Stromal cell of bone marrow (primary cell): ENCODE results near the gene LIPG.
"Not testable (repeated sequence)": the region's sequence is repeated elsewhere in the genome, so short reads cannot be mapped to it uniquely, and the experiment has no call there.

Experiments
- DNase-seq: peaks from one replicate; pipeline ENCODE4 v3.0.0-alpha.2; 2012; ENCODE audit warnings: low read depth

The LIPG gene

DNA sequence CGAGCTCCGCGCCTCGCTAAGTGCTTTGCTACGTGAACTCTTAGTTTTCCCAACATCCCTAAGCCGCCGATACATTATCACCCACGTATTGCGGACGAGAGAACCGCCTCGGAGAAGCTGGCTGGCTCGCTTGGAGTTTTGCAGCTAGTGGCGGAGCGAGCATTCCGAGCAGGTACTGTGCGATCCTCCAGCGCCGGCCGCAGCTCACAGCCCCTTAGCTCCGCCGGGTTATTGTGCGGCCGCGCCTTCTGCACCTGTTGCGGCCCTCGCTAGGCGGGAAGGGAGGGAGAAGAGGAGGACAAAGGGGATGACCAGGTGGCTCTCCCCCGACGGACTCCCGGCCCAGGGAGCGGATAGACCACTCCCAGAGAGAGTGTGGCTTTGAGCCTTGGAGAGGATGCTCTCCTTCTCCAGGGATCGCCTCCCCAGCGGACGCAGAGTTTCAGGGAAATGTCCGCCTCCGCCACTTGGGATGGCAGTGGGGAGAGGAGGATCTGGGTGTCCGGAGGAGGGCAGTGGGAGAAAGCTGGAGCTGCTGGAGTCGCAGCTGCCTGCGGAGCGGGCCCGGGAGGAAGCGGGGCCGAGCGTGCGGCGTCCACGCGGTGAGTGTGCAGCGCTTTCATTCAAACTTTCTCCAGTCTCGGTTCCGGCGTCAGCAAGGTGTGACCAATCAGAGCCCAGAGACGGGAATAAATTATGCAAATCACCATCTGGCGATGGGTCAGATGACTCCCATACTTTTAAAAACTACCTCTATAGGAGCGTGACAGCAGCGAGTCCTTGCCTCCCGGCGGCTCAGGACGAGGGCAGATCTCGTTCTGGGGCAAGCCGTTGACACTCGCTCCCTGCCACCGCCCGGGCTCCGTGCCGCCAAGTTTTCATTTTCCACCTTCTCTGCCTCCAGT lies at the start of gene LIPG:
LIPG (plus strand) TSS at position 769 of the 905 bp plus-strand sequence. CDS start 252 bp downstream, outside the sequence.
- peak; percentile 22 for DNase-seq

DNA sequence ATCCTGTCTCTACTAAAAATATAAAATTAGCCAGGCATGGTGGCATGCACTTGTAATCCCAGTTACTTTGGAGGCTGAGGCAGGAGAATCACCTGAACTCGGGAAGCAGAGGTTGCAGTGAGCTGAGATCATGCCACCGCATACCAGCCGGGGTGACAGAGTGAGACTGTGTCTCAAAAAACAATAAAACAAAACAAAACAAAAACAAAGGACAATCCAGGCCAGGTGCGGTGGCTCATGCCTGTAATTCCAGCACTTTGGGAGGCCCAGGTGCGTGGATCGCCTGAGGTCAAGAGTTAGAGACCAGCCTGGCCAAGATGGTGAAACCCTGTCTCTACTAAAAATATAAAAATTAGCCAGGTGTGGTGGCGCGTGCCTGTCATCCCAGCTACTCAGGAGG lies 49.0 kb upstream of the LIPG start:
- DNase-seq: not testable (repeated sequence)

DNA sequence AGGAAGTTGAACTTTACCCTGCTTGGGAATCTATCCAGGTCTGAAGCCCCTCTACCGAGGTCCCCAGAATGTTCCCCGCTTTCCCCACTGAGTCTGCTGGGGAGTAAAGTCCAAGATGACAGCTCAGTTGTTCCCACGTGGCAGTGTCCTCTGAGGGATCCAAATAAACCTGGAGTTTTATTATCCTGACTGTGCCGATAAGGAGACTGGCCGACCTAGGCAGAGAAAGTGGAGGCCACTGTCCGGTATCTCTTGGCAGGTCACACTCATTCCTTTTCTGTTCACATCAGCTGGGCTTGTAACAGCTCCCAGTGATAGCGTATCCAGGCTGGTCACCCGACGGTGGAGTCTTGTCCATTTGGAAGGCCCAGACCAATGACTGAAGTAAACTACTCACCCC lies 47.3 kb upstream of the LIPG start:
- DNase-seq: no peak

DNA sequence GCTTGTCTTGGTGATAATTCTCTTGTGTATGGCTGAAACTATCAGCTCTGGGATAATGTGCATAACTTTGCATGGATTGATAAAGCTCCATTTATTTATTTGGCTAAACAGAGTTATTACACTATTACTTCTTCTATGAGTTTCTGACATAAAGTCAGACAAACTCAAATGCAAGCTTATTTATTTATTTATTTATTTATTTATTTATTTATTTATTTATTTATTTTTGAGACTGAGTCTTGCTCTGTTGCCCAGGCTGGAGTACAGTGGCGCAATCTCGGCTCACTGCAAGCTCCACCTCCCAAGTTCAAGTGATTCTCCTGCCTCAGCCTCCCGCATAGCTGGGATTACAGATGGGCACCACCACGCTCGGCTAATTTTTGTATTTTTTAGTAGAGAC lies 46.9 kb upstream of the LIPG start:
- DNase-seq: not testable (repeated sequence)

DNA sequence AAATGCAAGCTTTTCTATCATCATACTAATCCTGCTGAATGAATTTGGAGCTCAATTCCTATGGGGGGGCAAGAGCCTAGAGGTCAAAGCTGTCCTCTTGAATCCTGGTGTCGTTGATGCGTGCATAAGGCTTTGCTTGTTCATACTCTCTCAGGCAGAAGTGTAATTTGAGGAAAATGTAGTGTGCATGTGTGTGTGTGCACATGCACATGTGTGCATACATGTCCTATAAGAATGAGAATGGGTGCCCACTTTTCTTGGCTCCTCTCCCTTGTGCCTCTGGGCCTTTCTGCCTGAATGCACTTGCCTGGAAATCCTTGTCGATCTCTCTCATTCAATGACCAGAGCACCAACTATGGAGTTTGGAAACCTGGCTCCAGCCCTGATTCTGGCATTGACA lies 46.3 kb upstream of the LIPG start:
- no peak for DNase-seq

DNA sequence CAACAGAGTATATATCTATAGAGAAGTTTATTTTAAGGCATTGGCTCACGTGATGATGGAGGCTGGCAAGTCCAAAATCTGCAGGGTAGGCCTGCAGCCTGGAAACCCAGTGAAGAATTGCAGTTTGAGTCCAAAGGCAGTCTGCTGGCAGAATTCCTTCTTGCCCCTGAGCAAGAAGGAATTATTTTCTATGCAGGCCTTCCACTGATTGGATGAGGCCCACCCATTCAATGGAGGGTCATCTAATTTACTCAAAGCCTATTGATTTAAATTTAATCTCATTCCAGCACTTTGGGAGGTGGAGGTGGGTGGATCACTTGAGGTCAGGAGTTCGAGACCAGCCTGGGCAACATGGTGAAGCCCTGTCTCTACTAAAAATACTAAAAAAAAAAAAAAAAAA lies 44.4 kb upstream of the LIPG start:
- no peak for DNase-seq

DNA sequence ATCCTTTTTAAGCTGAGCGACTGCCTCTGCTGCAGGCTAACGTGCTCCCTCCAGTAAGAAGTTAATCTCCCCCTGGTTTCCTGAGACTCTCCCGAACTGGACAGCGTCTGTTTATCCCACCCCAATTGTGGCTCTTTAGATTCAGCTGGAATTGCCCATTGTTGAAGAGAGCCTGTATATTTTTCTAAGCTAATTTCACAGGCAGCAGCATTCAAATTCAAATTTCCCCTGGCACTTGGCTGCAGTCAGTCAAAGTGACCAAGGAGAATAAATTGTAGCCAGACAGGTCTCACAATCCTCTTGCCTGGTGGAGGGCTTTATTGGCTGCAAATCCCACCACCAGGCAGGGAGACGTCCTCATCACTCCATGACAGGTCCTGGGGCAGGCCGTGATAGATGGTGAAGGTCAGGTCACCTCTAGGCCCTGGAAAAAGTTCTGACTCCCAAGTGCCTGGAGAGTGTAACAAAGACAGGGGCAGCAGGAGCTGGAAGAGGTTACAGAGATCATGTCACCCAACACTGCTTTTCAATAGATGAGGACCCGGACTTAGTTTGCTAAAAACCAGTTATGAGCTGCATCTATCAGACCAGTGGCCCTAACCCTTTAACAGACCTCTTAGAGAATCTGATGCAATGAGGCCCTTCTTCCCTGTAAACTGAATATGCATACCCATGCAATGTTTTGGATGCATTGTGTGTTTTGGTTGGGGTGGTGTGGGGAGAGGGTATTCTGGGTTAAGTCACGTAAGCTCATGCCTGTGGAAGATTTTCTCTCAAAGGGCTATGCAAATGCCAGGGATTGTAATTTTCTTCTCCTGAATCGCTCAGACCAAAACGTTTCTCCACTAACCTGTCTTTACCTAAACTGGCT lies 42.5 kb upstream of the LIPG start:
- DNase-seq: no peak

DNA sequence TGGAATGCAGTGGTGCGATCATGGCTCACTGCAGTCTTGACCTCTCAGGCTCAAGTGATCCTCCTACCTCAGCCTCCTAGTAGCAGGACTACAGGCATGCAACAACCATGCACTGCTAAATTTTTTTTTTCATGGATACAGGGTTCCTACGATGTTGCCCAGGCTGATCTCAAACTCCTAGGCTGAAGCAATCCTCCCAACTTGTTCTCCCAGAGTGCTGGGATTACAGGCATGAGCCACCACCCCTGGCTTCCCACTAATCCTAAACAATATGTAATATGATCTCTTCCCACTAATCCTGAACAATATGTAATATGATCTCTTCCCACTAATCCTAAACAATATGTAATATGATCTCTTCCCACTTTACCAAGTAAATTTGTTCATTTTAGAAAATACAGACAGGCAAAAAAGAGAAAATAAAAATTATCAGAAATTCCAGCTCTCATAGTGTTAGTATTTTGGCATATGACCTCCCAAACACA lies 41.2 kb upstream of the LIPG start:
- DNase-seq: no peak

DNA sequence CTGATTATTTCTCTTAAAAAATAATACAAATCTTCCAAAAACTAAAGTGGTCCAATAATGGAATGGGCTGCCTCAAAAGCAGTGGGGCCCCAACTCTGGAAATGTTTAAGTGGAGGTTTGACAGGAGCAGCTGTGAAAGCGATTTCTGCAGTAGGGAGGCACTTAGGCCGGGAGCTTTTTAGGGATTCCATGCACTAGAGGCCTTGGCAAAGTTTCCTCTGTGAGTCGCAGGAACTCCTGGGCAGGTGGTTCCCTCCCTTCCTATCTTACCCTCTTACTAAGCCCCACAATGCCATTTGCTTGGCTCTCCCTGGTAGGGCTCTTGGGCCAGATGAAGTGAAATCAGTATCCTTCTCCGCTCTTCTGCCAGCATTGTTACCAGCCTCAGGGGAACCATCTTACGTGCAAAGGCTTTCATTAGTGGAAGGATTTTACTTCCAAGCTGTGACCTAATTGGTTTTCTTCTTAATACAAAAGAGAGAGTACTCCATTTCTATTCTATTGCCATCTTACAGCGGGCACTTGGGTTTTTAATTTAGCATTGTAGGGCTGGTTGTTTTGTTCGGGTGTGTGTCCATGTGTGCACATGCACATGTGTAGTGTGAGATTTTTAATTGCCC lies 40.5 kb upstream of the LIPG start:
- DNase-seq: no peak

DNA sequence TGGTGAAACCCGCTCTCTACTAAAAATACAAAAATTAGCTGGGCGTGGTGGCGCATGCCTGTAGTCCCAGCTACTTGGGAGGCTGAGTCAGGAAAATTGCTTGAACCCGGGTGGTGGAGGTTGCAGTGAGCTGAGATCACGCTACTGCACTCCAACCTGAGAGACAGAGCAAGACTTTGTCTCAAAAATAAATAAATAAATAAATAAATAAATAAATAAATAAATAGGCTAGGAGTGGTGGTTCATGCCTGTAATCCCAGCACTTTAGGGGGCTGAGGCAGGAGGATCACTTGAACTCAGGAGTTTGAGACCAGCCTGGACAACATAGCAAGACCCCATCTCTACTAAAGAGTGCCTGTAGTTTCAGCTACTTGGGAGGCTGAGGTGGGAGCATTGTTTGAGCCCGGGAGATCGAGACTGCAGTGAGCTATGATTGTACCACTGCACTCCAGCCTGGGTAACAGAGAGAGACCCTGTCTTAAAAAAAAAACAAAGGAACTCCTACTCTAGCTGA lies 38.2 kb upstream of the LIPG start:
- DNase-seq: not testable (repeated sequence)

DNA sequence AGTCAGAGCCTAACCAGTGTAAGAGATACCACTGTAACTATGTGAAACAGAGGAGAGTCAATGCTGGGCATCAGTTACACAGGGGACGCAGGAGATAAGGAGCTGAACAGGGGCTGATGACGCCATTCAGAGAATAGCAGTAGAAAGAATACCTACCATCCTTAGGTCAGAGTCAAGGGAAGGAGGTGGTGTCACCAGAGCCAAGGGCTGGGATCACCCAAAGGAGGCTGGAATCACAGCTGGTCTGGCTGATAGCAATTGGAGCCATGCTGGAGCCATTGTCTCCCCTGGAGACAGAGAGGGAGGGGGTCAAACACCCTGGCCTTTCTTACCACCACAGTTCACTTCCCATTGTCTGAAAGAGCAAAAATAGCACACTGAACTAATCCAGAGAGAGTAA lies 37.5 kb upstream of the LIPG start:
- no peak for DNase-seq

DNA sequence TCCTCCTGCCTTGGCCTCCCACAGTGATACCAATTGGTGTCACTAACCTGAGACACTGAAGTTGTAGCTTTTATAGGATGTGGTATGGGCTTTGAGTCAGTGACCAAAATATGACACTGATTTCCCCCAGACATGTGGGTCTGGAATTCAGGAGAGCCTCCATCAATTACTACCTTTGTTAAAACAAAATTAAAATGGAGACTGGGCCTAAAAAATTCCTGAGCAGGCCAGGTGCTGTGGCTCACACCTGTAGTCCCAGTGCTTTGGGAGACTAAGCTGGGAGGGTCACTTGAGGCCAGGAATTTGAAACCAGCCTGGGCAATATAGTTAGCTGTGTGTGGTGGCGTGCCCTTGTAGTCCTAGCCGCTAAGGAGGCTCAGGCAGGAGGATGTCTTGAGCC lies 36.9 kb upstream of the LIPG start:
- DNase-seq: no peak

DNA sequence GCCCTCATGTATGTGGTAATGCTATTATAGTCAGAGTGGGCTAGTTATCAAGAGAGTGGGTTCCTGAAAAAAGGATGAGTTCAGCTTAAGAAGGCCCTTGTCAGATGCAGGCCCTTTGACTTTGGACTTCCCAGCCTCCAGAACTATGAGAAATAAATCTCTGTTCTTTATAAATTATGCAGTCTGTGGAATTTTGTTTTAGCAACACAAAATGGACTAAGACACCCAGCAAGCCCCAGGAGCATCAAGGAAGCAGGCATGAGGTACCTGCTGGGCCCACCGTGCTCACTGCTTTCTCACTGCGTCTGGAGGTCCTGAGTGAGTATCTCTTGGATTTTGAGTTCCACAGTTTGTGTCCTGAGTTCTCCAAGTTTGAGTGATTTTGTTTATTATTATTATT lies 35.9 kb upstream of the LIPG start:
- DNase-seq: no peak

DNA sequence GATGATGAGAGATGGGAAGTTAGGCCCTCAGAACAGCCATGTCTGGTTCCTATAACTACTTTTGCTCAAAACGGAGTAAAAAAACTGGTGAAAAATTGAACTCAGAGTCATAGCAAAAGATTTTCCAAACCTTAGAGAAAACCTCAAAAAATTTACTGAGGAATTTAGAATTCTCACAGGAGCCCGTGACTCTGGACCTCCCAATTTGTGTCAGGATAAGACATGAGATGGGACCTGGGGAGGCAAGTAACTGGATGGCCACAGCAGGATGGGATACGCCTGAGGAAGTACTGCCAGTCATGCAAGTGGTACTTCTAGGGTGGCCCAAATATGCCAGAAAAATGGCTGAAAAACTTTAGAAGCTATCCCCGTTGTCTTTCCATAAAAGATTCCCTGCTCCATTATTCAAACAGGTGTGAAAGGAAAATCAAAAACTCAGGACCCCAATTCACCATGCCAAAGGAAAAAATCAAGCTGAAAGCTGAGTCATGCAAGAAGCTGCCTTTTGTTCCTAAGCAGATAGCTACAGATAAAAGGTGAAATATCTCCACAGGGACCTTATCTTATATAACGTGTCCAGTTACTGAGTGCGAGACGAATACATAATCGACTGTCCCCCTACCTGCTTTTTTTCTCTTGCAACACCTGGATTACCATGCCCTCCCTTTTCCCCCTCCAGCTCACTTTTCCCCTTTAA lies 34.1 kb upstream of the LIPG start:
- DNase-seq: no peak

DNA sequence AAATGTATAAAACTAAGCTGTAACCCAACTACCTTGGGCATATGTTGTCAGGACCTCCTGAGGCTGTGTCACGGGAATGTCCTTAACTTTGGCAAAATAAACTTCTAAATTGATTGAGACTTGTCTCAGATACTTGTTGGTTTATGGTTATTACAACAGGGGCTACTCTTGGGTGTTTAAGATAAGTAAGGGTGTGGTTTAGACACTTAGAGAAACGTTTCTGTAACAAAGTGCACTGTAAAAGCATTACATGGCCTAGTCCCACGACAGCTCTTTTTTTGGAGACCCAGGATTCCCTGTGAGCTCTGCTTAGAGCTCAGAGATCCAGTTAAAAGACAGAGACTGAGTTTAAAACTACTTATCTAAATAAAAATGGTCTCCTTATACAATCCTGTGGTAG lies 32.3 kb upstream of the LIPG start:
- no peak for DNase-seq

DNA sequence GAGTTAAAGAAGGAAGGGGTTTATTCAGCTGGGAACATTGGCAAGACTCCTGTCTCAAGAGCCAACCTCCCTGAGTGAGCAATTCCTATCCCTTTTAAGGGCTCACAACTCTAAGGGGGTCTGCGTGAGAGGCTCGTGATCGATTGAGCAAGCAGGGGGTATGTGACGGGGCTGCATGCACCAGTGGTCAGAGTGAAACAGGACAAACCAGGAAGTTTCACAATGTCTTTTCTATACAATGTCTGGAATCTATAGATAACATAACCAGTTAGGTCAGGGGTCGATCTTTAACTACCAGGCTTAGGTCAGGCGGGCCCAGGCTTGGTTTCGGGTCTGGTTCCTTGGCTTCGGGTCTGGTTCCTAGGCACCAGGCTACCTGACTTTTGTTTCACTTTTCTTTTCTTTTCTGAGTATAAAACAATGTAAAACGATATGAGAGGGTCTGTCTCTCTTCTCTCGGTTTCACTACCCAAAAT lies 30.1 kb upstream of the LIPG start:
- DNase-seq: no peak

DNA sequence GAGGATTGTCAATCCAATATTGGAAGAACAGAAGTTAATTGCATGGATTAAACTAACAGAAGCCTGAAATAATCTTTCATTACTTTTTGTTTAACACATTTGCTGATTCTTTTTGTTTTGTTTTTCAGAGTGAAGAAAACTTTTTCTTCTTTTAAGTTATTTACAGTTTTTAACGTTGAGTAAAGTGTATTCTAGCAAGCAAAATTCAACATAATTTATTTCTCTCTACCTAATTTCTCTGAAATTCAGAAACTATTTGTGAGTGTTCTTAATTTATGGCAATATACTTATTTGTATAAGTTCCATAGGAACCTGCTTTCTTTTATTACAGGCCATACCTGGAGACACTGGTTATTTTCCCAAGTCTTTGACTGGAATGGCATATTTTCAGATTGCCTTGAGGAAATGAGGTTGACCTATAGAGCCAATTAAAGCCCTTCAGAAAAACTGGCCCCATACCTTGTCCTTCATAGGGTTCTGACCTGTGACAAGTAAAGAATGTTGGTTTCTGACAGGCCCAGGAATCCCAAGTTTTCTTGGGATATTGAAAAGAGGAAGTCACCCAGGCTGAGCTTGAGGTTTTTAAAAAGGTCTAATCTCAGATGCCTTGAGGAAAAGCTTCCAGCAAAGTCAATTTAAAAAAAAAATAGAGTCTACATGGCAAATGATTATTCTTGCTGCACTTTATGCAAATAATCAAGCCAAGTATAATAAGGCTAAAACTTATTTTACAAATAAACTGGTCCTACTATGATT lies 26.8 kb upstream of the LIPG start:
- no peak for DNase-seq

DNA sequence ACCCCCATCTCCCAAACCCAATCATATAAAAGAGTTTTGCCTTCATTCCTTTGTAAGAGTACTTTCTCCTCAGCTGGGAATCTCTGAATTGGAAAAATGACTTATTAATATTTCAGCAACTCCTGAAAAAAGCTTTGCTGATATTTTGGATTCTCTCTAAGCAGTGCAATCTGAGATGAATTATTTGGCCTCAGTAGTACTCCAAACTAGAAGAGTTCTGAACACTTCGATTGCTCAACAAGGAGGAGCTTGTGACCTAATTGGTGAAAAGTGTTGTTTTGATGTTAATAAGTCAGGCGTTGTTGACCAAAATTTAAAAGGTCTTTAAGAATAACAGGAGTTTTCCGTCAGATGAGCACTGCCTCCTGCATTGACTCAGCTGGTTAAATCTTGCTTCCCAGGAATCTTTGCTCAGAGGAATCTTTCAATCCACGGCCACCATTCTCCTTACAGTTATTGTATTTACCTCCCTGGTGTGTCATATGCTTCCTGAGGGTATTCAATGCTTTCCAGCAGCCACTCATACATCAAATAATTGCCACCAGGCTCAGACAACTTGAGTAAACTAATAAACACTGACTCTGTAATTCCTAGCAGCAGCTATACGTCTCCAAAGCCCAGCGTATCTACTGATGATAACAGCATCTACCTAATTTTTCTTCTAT lies 24.5 kb upstream of the LIPG start:
- DNase-seq: no peak

DNA sequence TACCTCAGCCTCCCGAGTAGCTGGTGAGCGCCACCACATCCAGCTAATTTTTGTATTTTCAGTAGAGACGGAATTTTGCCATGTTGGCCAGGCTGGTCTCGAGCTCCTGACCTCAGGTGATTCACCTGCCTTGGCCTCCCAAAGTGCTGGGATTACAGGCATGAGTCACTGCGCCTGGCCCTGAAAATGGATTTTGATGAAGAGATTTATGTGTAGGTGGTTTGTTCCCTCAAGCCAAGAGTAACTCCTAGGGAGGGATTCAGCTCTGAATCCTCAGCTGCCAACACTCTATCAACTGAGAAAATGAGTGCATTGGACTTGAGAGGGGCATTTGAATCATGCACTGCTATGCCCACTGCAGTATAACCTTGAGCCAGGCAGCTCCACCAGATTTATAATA lies 17.5 kb upstream of the LIPG start:
- no peak for DNase-seq

DNA sequence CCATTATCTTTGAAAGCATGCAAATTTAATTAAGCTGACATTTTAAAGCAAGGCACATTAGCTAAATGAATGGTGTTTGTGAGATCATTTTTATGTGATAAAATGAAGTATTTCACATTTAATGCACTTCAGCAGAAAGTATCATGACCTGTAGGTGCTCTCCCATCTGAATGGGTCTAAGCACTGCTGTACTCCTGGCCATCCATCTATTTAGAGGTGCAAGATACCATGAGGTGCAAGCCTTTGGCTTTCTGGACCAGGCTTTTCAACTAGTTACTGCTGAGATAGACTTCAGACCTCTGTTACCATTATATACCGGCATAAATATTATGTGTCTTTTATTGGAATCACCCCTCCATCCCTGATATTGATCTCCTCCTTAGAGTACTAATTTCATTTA lies 15.6 kb upstream of the LIPG start:
- DNase-seq: no peak
